Keratinocyte (primary cell): ENCODE measurements around the gene SLC17A7. TPM values are rescaled to one million over a fixed set of nuclear protein-coding genes. Genes with fewer than 3 reads are reported as not detected.

Experiments used
- DNase-seq: peaks from one replicate; pipeline ENCODE4 v3.0.0-alpha.2; 2011; ENCODE audit warnings: low read depth, missing footprints, low spot score
- FAIRE-seq: peaks from 2 replicates; lab custom pipeline; 2011; peaks lifted over from hg19 to GRCh38; lab: Jason Lieb, UNC
- H2AFZ ChIP-seq: 2 replicates; pipeline ENCODE4 v1.6.0; 2012; ENCODE audit warnings: low read length, control low read depth, inconsistent platforms; ENCODE audit not compliant: control insufficient read depth
- H3K27ac ChIP-seq: 2 replicates; pipeline ENCODE4 v1.5.1; 2011; ENCODE audit warnings: low read length; ENCODE audit not compliant: control insufficient read depth, insufficient read depth
- H3K27me3 ChIP-seq: 3 replicates; pipeline ENCODE4 v1.6.0; 2011; ENCODE audit warnings: low read length; ENCODE audit not compliant: control insufficient read depth, insufficient read depth; ENCODE audit errors: extremely low read depth
- H3K36me3 ChIP-seq, 2 experiments: 2 replicates in 1 of 2; 3 replicates in 1 of 2; pipeline ENCODE4 v1.5.1; 2011; ENCODE audit warnings: low read length in 2 of 2, mild to moderate bottlenecking in 1 of 2; ENCODE audit not compliant: control insufficient read depth in 2 of 2, insufficient read depth in 2 of 2; ENCODE audit errors: extremely low read depth in 1 of 2
- H3K4me1 ChIP-seq: 3 replicates; pipeline ENCODE4 v1.5.1; 2011; ENCODE audit warnings: low read length; ENCODE audit not compliant: control insufficient read depth, insufficient read depth; ENCODE audit errors: extremely low read depth
- H3K4me2 ChIP-seq: 3 replicates; pipeline ENCODE4 v1.6.0; 2011; ENCODE audit warnings: low read depth, low read length; ENCODE audit not compliant: control insufficient read depth, insufficient read depth; ENCODE audit errors: extremely low read depth
- H3K4me3 ChIP-seq, 3 experiments: fragments of 200-600 bp in 1 of 3; sonication (generic) in 1 of 3; 2 replicates in 2 of 3; 3 replicates in 1 of 3; pipeline ENCODE4 v1.5.1; 2011 to 2016; ENCODE audit warnings: low read length in 3 of 3, mild to moderate bottlenecking in 3 of 3, control low read depth in 2 of 3, inconsistent platforms in 1 of 3, low read depth in 1 of 3, mixed read lengths in 1 of 3, mixed run types in 1 of 3, moderate library complexity in 1 of 3; ENCODE audit not compliant: control insufficient read depth in 2 of 3, insufficient read depth in 2 of 3; ENCODE audit errors: extremely low read depth in 1 of 3
- H3K79me2 ChIP-seq: 2 replicates; pipeline ENCODE4 v1.6.0; 2012; ENCODE audit warnings: low read length; ENCODE audit not compliant: control insufficient read depth, insufficient read depth
- H3K9ac ChIP-seq: 3 replicates; pipeline ENCODE4 v1.6.0; 2011; ENCODE audit warnings: low read length; ENCODE audit not compliant: control insufficient read depth, insufficient read depth; ENCODE audit errors: extremely low read depth
- H3K9me1 ChIP-seq: 3 replicates; pipeline ENCODE4 v1.6.0; 2011; ENCODE audit warnings: low read length; ENCODE audit not compliant: control insufficient read depth, insufficient read depth; ENCODE audit errors: extremely low read depth
- H3K9me3 ChIP-seq: 2 replicates; pipeline ENCODE4 v1.5.1; 2012; ENCODE audit warnings: low read depth, low read length; ENCODE audit not compliant: control insufficient read depth
- H4K20me1 ChIP-seq: 3 replicates; pipeline ENCODE4 v1.6.0; 2011; ENCODE audit warnings: low read length; ENCODE audit not compliant: control insufficient read depth, insufficient read depth; ENCODE audit errors: extremely low read depth
- EZH2 ChIP-seq: IDR thresholded peaks from one replicate; pipeline ENCODE4 v1.6.1; 2012; ENCODE audit warnings: inconsistent platforms, mild to moderate bottlenecking, low read length, moderate library complexity
- dilution Hi-C: fragments of 300-500 bp; cut with MboI; formaldehyde crosslinking; loops from one replicate; pipeline ENCODE4 v1.7.0; 2020; ENCODE audit warnings: low sequenced_read_pairs; ENCODE audit not compliant: extremely low pct_ligation_motif_present
- polyA plus RNA-seq, 5 experiments: library from polyadenylated mRNA; depleted of rRNA in 3 of 5; stranded (reverse) in 3 of 5; stranded (forward) in 1 of 5; unstranded in 1 of 5; fragments of >200 nt; gene quantifications; 1 replicate in 1 of 5; 2 replicates in 3 of 5; 3 replicates in 1 of 5; pipeline versions ENCODE4 v1.2.1 to v1.2.3, GENCODE V29; 2011 to 2012; ENCODE audit warnings: missing spikeins in 2 of 5, low read depth in 1 of 5, low replicate concordance in 1 of 5
- TF ChIP-seq, protein P1 (sequence below), 3 experiments: IDR thresholded peaks in 1 of 3; conservative IDR thresholded peaks in 1 of 3; optimal IDR thresholded peaks in 1 of 3; 2 replicates in 2 of 3; 3 replicates in 1 of 3; pipeline versions ENCODE3 to v1.5.1; 2011; ENCODE audit warnings: low read length in 3 of 3, mild to moderate bottlenecking in 3 of 3, moderate library complexity in 2 of 3, control low read depth in 1 of 3, inconsistent platforms in 1 of 3; ENCODE audit not compliant: insufficient read depth in 2 of 3; ENCODE audit errors: extremely low read depth in 1 of 3

SLC17A7 gene
- polyA plus RNA-seq, 1 donor (not counting 4 experiments of a cell fraction or from before 2014, with no cell fraction given) = 0.04 TPM

DNA sequence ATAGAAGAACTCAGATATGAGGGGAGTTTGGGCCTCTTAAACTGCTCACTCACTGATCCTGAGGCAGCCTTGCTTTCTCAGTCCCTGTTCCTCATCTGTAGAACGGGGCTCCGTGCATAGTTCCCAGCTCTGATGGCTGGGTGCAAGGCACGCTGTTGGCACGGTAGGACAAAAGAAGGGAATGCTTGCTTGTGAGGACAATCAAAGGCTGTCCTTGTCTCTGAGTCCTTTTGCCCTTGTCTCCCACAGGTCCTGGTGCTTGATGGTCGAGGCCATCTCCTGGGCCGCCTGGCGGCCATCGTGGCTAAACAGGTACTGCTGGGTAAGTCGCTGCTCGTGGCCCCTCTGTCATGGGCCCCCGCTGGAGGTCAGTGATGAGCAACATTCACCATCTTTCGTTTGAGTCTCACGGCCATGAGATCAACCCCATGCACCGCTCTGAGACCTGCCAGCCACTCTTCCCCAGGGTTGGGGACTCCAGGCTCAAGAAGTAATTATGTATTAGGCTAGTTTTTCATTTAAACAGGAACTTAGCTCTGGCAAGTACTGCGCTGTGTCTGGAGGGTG lies 48.4 kb upstream of the SLC17A7 start:
- Histone ChIP-seq H3K9ac (peak overlapping the region; percentile 100), H3K27ac (peak overlapping the region; percentile 99), H4K20me1 (peaks cover 25% of the 10 kb centered on the region), H3K9me3 (no peaks in the 10 kb centered on the region), H2AFZ (no peak overlapping the region), H3K36me3 (peaks cover 26 to 48% of the 10 kb centered on the region in 2 experiments), H3K27me3 (no peaks in the 10 kb centered on the region), H3K79me2 (peaks cover 37% of the 10 kb centered on the region), H3K4me1 (peaks cover 9% of the 10 kb centered on the region), H3K4me3 (peak overlapping the region; percentile 90 to 100 (median 95)), H3K9me1 (no peaks in the 10 kb centered on the region), H3K4me2 (peak overlapping the region; percentile 86)
- FAIRE-seq = no peak
- no peak for DNase-seq
- TF ChIP-seq, protein P1, sequence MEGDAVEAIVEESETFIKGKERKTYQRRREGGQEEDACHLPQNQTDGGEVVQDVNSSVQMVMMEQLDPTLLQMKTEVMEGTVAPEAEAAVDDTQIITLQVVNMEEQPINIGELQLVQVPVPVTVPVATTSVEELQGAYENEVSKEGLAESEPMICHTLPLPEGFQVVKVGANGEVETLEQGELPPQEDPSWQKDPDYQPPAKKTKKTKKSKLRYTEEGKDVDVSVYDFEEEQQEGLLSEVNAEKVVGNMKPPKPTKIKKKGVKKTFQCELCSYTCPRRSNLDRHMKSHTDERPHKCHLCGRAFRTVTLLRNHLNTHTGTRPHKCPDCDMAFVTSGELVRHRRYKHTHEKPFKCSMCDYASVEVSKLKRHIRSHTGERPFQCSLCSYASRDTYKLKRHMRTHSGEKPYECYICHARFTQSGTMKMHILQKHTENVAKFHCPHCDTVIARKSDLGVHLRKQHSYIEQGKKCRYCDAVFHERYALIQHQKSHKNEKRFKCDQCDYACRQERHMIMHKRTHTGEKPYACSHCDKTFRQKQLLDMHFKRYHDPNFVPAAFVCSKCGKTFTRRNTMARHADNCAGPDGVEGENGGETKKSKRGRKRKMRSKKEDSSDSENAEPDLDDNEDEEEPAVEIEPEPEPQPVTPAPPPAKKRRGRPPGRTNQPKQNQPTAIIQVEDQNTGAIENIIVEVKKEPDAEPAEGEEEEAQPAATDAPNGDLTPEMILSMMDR (optimal IDR thresholded peaks at IDR 0.05 in 1 of 3, IDR thresholded peaks at IDR 0.05 in 1 of 3, conservative IDR thresholded peaks at IDR 0.05 in 1 of 3; ENCODE audit: extremely low read depth in 1 of 3, insufficient read depth in 2 of 3, low read length in 3 of 3) = no peak
- no peak for TF ChIP-seq EZH2
- dilution Hi-C loops = no loop called here

DNA sequence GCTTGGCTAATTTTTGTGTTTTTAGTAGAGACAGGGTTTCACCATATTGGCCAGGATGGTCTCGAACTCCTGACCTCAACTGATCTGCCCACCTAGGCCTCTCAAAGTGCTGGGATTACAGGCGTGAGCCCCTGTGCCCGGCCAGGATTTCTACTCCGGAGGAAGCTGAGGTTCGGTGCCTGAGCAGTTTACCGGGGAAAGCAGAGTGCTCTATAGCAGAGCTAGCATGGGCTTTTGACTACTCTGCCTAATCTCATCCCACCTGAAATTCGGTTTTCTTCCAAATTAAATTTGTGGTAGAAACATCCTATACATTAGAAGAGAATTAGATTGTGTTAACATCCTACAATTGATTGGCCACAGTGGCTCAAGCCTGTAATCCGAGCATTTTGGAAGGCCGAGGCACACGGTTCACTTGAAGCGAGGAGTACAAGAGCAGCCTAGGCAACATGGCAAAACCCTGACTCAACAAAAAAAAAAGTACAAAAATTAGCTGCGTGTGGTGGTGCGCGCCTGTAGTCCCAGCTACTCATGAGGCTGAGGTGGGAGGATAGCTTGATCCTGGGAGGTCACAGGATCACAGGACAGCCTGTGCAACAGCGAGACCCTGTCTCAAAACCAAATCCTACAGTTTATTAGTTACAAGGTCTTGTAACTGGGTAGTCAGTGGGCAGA lies 47.7 kb upstream of the SLC17A7 start:
- H4K20me1 ChIP-seq = peaks cover 25% of the 10 kb centered on the region
- no peak for FAIRE-seq
- H3K4me2 ChIP-seq = peak overlapping the region; percentile 86
- TF ChIP-seq, protein P1 (optimal IDR thresholded peaks at IDR 0.05 in 1 of 3, IDR thresholded peaks at IDR 0.05 in 1 of 3, conservative IDR thresholded peaks at IDR 0.05 in 1 of 3; ENCODE audit: extremely low read depth in 1 of 3, insufficient read depth in 2 of 3, low read length in 3 of 3) = no peak
- TF ChIP-seq EZH2 = no peak
- peak overlapping the region; percentile 99 for H3K27ac ChIP-seq
- peaks cover 9% of the 10 kb centered on the region for H3K4me1 ChIP-seq
- no peaks in the 10 kb centered on the region for H3K9me1 ChIP-seq
- H2AFZ ChIP-seq = no peak overlapping the region
- dilution Hi-C loops = no loop called here
- H3K36me3 ChIP-seq = peaks cover 26 to 48% of the 10 kb centered on the region in 2 experiments
- H3K9ac ChIP-seq = peak overlapping the region; percentile 100
- peak overlapping the region; percentile 90 to 100 (median 95) for H3K4me3 ChIP-seq
- no peak for DNase-seq
- H3K79me2 ChIP-seq = peaks cover 37% of the 10 kb centered on the region
- H3K9me3 ChIP-seq = no peaks in the 10 kb centered on the region
- no peaks in the 10 kb centered on the region for H3K27me3 ChIP-seq
